ENCODE data around the gene ELOVL6.

Gene ELOVL6

DNA sequence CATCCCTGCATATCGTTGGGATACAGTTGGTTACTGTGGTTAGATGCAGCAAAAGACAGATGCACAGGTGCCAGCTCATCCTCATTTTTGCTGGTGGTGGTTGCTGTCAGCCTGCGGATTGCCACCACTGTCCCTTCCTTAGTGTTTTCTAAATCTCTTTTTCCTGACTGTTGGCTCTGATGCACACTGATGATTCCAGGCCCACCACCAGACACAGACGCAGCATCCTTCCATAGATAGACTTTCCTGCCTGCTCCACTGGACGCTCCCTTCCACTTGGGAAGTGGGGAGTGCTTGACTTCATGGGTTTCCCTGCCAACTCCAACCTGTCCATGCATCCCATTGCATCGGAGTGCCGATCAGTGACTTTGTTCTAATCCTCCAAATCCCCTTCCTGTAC lies 184.2 kb downstream of the ELOVL6 start:
- no peak overlapping the region for H3K4me3 ChIP-seq (ENCODE audit: low read length)
- no peak for DNase-seq (ENCODE audit: low read depth, low spot score)

GRCh38 chr4:110012917-110013316 lies 185.5 kb downstream of the ELOVL6 start:
- no peak overlapping the region for H3K4me3 ChIP-seq (ENCODE audit: low read length)
- no peak for DNase-seq (ENCODE audit: low read depth, low spot score)

DNA sequence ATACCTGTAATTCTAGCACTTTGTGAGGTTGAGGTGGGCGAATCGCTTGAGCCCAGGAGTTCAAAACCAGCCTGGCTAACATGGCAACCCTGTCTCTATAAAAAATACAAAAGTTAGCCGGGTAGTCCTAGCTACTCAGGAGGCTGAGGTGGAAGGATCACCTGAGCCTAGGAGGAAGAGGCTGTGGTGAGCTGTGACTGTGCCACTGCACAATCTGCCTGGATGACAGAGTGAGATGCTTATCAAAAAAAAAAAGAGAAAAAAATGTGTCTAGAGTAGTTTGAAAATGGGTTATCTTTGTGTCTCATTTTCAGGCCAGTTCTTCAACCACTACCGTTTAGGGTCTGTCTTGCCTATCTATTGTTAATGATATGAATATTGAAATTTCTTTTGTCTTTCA lies 187.6 kb downstream of the ELOVL6 start:
- DNase-seq (ENCODE audit: low read depth, low spot score) = no peak
- no peak overlapping the region for H3K4me3 ChIP-seq (ENCODE audit: low read length)

DNA sequence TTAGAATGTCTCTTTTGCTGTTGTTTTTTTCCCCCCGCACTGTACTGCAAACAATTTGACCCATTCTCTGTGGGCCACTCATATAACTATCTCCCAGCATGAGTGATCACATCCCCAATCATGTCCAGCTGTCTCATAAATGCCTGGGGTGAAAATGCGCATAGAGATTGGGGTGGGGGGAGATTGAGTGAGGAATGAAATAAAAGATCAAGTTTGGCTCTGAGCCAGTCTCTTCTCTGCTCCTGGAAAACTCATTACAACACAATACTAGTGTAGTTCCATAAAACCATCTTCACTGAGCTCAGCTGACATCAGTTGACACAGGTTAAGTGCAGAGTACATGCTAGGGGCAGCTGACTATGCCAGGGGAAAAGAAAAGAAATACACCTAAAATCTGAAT lies 188.9 kb downstream of the ELOVL6 start:
- DNase-seq (ENCODE audit: low read depth, low spot score) = no peak
- H3K4me3 ChIP-seq (ENCODE audit: low read length) = no peak overlapping the region

DNA sequence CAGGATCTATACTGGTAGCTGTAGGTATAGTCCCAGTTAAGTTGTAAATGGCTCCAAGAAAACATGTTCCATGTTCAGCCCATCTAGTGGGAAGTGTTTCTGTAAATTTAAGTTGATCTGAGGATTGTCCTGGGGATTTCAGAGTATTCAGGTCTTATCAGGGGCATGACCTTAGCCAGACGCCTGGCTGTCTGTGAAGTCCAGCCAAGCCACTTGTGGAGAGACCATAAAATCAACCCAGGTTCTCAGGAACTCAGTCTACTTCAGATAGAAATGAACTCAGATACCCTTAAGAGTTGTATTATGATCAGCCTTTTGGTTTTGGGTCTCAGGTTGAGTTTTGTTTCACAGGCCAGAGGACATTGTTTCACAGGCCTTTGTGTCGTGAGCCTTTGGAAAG lies 189.9 kb downstream of the ELOVL6 start:
- DNase-seq (ENCODE audit: low read depth, low spot score) = no peak
- H3K4me3 ChIP-seq (ENCODE audit: low read length) = no peak overlapping the region

DNA sequence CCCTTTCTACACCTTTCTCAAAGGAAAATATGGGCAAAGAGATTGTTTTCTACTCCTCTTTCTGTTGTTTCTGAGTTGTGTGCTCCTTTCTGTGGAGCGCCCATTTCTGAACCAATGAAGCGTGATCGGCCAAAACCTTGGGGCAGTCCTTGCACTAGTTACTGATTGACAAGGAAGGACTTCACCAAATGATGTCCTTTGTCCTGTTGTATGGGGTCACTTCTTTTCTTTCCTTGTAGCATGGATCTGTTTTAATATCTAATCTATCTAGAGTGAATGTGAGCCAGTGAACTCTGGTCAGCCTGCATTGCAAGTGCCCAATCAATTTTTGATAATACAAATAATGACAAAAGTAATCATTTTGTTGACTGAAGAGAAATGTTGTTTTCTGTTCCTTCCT lies 191.2 kb downstream of the ELOVL6 start:
- no peak overlapping the region for H3K4me3 ChIP-seq (ENCODE audit: low read length)
- DNase-seq (ENCODE audit: low read depth, low spot score) = no peak

GRCh38 chr4:110005461-110006056 lies 192.9 kb downstream of the ELOVL6 start:
- DNase-seq (ENCODE audit: low read depth, low spot score) = peak; percentile 49
- no peak overlapping the region for H3K4me3 ChIP-seq (ENCODE audit: low read length)

- DNase-seq (ENCODE audit: low read depth, low spot score) = no peak
- no peak overlapping the region for H3K4me3 ChIP-seq (ENCODE audit: low read length)
Observed at GRCh38 chr4:110004556-110004955, 193.9 kb downstream of the ELOVL6 start.

GRCh38 chr4:110003401-110004187 lies 194.8 kb downstream of the ELOVL6 start:
- no peak for DNase-seq (ENCODE audit: low read depth, low spot score)
- no peak overlapping the region for H3K4me3 ChIP-seq (ENCODE audit: low read length)

DNA sequence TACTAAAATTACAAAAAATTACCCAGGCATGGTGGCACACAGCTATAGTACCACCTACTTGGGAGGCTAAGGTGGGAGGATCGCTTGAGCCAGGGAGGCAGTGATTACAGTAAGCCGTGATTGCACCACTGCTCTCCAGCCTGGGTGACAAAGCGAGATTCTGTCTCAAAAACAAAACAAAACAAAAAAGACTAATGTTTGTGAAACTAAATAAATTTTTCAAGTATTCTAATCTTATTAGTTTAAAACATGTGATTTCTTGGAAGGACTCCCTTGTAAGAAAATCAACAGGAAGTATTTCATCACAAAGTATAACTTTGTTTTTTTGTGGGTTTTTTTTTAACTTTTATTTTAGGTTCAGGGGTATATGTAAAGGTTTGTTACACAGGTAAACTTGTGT lies 196.1 kb downstream of the ELOVL6 start:
- H3K4me3 ChIP-seq (ENCODE audit: low read length) = no peak overlapping the region
- DNase-seq (ENCODE audit: low read depth, low spot score) = no peak

GRCh38 chr4:109999585-109999912 lies 198.9 kb downstream of the ELOVL6 start:
- no peak for DNase-seq (ENCODE audit: low read depth, low spot score)
- H3K4me3 ChIP-seq (ENCODE audit: low read length) = no peak overlapping the region

DNA sequence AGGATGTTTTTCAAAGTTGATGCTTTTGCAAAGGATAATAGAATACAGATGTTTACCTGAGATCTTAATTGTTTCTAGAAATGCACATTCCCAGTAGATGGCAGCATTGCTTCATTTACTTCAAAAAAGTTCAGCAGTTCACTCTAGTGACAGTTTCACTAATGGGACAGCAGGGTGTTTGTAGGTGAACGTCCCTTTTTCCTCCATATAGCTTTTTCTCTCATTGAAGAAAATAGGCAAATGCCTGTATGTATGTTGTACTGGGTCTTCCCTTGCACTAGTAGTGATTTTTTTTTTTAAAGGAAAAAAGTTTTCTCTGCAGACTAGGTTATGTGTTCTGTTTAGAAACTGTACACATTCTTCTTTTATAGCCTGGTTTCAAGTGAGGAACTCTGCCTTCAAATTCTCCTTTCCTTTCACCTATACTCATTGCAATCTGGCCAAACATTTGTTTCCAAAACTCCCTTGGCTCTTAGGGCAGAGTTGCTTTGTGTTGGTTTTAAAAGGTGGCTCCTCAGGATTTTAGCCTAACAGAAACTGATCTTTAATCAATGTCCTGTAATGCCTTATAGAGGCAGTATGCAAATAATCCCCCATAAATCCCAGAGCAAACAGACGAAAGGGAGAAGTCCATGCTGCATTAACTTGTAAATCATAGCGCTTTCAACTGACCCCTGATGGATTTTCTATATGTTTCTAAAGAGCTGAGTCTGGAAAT lies 199.4 kb downstream of the ELOVL6 start:
- DNase-seq (ENCODE audit: low read depth, low spot score) = peak; percentile 75

GRCh38 chr4:109996526-109996925 lies 201.9 kb downstream of the ELOVL6 start:
- DNase-seq (ENCODE audit: low read depth, low spot score) = no peak
- no peak overlapping the region for H3K4me3 ChIP-seq (ENCODE audit: low read length)

More for the DNA sequence above, 199.4 kb downstream of the ELOVL6 start:
- no peak overlapping the region for H3K4me3 ChIP-seq (ENCODE audit: low read length)
